T-helper 2 cell (primary cell): ENCODE measurements around the gene MMS22L.

Experiments
- DNase-seq, 5 experiments: peaks; one replicate each; pipeline versions ENCODE4 v3.0.0 to v3.0.0-alpha.2; 2012 to 2022
- total RNA-seq, 2 donors: gene quantifications; one replicate each; lab custom pipeline; 2026; lab: John Stamatoyannopoulos, UW

Gene MMS22L, protein sequence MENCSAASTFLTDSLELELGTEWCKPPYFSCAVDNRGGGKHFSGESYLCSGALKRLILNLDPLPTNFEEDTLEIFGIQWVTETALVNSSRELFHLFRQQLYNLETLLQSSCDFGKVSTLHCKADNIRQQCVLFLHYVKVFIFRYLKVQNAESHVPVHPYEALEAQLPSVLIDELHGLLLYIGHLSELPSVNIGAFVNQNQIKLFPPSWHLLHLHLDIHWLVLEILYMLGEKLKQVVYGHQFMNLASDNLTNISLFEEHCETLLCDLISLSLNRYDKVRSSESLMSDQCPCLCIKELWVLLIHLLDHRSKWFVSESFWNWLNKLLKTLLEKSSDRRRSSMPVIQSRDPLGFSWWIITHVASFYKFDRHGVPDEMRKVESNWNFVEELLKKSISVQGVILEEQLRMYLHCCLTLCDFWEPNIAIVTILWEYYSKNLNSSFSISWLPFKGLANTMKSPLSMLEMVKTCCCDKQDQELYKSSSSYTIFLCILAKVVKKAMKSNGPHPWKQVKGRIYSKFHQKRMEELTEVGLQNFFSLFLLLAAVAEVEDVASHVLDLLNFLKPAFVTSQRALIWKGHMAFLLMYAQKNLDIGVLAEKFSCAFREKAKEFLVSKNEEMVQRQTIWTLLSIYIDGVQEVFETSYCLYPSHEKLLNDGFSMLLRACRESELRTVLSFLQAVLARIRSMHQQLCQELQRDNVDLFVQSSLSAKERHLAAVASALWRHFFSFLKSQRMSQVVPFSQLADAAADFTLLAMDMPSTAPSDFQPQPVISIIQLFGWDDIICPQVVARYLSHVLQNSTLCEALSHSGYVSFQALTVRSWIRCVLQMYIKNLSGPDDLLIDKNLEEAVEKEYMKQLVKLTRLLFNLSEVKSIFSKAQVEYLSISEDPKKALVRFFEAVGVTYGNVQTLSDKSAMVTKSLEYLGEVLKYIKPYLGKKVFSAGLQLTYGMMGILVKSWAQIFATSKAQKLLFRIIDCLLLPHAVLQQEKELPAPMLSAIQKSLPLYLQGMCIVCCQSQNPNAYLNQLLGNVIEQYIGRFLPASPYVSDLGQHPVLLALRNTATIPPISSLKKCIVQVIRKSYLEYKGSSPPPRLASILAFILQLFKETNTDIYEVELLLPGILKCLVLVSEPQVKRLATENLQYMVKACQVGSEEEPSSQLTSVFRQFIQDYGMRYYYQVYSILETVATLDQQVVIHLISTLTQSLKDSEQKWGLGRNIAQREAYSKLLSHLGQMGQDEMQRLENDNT
- 17.1 to 25.1 reads per million in 2 donors for total RNA-seq

DNA sequence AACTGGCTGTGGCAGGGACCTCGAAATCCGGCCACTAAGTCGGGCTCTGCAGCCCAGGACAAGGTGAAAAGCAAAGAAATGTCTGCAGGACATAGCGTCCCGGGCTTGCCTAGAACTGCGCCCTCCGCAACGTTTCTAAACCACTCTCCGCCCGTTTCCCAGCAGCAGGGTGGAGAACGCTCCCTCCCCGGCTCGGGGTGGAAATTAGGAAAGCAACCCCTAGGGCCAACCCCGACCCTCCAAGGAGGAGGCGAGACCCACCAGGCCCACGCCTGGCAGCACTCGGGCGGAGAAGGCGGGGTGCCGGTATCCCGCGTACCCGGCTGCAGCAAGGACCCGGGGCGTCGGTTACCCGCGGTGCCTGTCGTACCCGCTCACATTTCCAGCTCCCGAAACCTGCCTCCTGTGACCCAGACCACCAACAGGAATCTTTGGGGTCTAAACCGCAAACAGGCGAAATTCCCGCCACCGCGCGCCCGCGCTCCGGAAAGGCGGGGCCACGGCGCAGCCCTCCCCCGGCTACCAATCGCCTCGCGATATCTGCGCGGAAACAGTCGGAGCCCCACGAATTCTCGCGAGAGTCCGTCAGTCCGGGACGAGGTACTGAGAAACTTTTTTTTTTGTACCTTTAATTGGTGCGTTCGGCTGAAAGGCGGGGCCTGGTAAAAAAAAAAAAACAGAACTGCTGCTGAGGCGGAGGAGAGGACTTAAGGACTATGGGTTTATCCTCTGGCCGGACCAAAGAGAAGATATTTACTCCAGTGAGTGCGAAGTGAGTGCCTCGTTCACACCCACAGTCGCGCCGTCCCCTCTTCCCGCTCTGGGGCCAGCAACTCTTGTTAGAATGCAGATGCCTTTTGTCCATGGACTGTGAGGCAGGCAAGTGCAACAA, at the start of gene MMS22L:
MMS22L (minus strand) TSS at position 491 of the 892 bp plus-strand sequence. CDS start 739 bp downstream, outside the sequence.
- peak; percentile 80 to 97 (median 87) for DNase-seq

DNA sequence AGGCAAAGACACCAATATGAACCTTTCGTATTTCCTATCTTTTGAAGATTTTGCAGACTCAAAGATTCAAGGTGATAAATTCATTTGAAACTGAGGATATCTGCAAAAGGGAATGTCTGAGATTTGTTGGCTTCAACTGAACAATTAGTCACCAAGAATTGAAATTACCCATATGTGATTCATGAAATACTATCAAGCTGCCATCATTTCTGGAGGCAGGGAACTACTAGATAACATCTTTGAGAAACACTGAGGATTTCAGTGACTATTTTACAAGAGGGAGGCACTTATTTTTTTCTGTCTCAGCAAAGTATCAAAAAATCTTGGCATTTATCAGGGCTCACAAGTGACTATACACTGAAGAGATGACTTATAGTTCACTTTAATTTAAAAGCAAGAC, 39.8 kb upstream of the MMS22L start:
- DNase-seq: no peak

DNA sequence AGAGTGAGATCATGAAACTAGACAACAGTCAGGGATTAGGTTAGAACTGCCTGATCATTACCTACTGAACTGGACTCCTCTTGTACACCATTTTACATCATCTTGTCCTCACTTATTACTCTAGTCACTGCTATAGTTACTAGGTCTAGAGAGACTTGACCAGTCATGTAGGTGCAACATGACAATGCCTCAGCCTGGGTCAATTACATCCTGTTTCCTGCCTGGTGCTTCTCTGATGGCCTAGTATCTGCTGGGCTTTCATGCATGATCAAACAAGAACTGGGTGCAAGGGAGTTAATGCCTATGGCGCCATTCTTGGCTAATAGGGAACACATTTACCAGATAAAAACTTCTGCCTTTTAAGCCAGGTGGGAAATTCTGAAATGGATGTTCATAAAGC, 39.2 kb upstream of the MMS22L start:
- no peak for DNase-seq

- DNase-seq: no peak
Measured at GRCh38 chr6:97316978-97317377, 34.0 kb upstream of the MMS22L start.

GRCh38 chr6:97312241-97312640, 29.2 kb upstream of the MMS22L start:
- DNase-seq: no peak

DNA sequence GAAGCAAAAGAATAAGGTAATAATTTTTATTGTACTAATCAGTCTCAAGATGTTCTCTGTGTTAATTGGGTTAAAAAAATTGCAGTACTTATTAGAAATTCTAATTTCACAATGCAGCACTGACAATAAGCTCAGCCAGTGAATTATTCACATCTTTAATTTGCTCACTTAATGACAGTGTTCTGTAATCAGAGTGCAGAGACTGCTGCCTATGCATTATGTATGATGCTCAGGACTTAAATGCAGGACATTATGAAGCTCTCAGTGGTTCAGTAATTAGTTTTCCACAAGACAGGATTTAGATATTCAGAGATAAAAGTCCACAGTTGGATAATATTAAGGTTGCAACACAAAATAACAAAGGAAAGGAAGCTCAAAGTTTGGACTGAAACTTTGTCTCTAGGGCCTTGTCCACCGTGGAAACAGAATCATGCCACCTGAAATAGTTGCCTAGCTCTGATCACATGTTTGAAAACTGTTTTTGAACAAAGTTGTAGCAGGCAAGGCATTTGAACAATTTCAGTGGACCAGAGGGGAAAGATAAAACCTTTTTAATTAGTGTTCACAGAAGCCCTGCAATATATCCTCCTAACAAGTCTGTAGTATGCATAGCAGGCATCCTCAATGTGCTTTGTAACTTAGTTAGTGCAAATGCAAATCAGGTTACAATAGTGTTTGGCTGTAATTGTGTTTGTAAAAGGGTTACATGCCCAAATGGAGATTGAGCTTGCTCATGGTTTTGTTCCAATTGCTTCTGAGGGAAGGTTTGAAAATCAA, 23.7 kb upstream of the MMS22L start:
- DNase-seq: no peak

DNA sequence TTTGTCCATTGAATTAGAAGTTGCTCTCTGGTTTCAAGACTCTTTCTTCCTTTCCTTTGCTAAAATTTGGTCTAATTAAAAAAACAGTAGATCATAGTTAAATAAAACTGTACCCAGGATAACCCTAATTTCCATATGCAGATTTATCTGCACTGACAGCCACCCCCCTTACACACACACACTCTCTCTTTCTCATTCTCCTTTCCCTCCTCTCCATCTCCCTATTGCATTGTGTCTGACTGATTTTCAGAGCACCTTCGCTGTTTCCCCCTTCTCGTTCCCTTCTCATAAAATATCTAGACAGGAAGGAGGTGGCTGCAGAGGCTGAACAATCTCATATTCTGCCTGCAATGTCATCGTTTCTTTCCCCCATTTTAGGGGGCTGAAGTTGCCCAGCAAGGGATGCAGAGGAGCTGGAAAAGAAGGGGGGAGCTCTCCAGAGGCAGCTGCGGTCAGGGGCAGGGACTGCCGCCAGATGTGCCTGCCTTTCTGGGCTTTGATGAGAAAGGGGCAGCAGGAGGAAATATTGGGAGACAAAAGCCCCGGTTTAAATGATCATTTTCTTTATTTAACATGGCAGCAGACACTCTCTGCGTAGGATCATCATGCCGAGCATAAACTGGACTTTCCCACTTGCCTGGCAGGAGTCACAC, 22.5 kb upstream of the MMS22L start:
- DNase-seq: no peak

DNA sequence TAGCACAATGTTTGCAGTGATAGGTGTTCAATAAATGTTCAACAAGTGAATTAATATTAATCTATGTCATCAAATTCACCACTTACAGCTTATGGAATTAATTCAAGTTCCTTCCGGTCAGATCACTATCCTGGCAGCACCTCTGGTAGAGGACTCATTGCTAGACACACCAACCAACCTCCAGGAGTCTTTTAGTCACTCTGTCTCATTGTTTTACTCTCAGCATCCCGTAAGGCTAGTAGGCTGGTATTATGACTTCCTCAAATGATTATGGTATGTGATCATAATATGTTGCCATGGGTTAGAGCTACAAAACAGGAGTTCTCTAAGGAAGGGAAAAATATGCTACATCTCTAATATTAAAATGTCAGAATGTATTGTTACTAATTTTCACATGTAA, 21.7 kb upstream of the MMS22L start:
- no peak for DNase-seq

DNA sequence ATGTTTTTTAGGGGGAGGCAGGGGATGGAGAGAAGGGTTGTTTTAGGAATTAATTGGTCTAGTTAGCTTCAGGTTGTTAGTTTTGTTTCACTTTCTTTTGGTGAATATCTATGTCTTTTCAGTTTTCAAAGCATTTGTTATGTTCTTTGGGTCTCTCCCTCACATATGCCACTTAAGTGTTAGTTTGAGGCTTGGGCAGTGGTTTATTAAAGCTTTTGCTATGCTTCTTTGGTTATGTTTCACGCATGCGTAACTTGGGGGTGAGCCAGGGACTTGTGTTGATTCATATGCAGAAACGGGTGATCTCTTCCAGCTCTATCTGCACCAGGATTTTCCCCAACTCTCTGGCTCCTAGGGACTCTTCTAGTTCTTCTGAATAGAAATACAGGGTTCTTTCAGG, 11.4 kb upstream of the MMS22L start:
- DNase-seq: no peak

DNA sequence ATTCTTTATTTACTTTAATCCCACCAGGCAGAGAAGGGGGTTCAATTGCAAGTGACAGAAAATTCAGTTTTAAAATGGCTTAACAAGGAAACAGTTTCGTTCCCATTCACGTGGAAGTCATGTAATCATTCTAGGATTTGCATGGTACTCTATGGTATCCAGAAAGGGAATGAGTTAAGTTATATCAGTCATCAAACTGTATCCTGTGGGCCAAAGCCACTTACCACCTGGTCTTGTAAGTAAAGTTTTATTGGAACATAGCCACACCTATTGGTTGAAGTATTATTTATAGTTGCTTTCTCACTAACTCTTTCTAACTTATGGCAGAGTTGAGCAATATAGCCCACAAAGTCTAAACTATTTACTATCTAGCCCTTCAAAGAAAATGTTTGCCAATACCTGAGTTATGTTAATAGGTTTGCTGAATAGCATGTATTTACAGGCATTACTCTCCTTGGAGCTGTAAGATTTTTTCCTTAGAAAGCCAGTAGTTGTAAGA, 10.2 kb upstream of the MMS22L start:
- DNase-seq: no peak

- DNase-seq: no peak
Measured at GRCh38 chr6:97292671-97293070, 9.7 kb upstream of the MMS22L start.

- DNase-seq: no peak
Measured at GRCh38 chr6:97291896-97292295, 8.9 kb upstream of the MMS22L start.

DNA sequence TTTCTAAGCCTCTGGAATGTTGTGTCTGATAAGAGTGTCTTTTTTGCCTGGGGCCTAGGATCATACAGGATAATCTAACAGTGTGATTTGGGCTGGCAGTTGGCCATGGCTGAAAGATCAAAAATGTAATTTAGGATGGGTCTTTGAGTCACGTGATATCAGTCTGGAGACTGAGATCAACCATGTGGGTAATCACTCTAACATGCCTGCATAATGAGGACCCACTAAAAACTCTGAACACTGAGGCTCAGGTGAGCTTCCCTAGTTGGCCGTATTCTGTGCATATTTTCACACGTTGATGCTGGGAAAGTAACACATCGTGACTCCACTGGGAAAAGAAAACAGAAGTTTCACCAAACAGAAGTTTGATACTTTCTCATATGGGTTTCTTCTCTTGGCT, 6.3 kb upstream of the MMS22L start:
- no peak for DNase-seq

DNA sequence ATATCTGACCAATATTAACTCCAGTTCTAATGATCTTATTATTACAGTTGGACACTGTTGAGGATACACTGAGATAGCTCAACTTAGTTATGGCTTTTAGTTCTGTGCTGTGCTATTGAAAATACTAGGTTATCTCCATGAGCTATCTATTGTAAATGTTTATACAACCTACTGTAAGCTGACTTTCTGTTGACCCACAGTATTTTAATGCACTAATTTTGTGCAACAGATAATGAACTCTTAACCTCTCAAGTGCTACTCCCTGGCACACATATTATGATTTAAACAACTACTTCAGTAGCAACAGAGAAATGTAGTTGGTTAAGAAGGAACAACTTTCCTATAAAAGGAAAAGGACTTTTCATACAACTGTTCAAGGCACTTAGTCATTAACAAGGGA, 5.2 kb upstream of the MMS22L start:
- DNase-seq: no peak

GRCh38 chr6:97282238-97282725, 734 bp downstream of the MMS22L start:
- DNase-seq: no peak

GRCh38 chr6:97280766-97281165, 2.2 kb downstream of the MMS22L start:
- no peak for DNase-seq

- no peak for DNase-seq
Measured at GRCh38 chr6:97275804-97276203, 7.2 kb downstream of the MMS22L start.

DNA sequence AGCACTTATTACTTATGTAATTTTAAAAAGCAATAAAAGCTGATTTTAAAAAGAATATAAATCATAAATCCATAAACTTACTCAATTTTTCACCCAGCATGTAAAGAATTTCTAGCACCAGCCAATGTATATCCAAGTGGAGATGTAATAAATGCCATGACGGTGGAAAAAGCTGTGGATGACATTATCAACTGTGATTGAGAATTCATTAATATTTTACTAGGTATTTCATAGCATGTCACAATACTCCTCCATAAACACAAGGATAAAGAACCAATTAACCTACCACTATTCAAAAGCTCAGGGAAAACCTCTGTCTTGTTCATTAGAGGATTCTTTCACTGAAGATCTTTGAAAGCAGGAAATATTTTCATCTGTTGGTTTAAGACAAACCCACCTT, 13.2 kb downstream of the MMS22L start:
- no peak for DNase-seq

GRCh38 chr6:97262676-97263075, 20.3 kb downstream of the MMS22L start:
- DNase-seq: no peak

DNA sequence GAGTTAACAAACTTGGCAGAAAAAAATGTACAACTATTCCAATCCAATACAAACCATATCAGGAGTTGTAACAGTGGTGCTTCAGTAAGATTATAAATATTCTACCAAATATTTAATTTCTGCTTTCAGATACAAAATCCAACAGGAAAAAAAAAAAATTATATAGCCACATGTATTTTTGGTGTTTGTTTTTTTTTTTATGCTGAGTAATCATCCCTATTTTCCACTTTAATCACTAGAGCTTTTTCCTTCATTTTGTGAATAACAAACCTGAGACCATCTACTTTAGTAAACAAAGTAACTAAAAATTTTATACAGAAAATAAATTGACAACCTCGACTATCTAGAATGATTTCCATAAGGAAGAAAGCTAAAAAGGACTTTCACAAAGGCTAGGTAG, 36.2 kb downstream of the MMS22L start:
- no peak for DNase-seq
